ENCODE results near the gene ARID1B.
A peak's percentile ranks its signal among the peaks of the same experiment; 100 is the strongest.

Gene ARID1B

GRCh38 chr6:156741287-156742073 lies 35.7 kb upstream of the ARID1B start:
- DNase-seq (ENCODE audit: low spot score): no peak
- TF ChIP-seq CTCF (IDR thresholded peaks at IDR 0.05; ENCODE audit: borderline replicate concordance, control extremely low read depth, extremely low read depth, insufficient read depth, missing control alignments): no peak
- in situ Hi-C loops (cut with MboI; ENCODE audit: low sequenced_read_pairs, unreplicated experiment): no loop called here

- DNase-seq (ENCODE audit: low spot score): no peak
- TF ChIP-seq CTCF (IDR thresholded peaks at IDR 0.05; ENCODE audit: borderline replicate concordance, control extremely low read depth, extremely low read depth, insufficient read depth, missing control alignments): no peak
- in situ Hi-C loops (cut with MboI; ENCODE audit: low sequenced_read_pairs, unreplicated experiment): no loop called here
Measured at GRCh38 chr6:156747715-156748114, 29.5 kb upstream of the ARID1B start.

GRCh38 chr6:156748504-156748903 lies 28.7 kb upstream of the ARID1B start:
- DNase-seq (ENCODE audit: low spot score): no peak
- in situ Hi-C loops (cut with MboI; ENCODE audit: low sequenced_read_pairs, unreplicated experiment): no loop called here
- no peak for TF ChIP-seq CTCF (IDR thresholded peaks at IDR 0.05; ENCODE audit: borderline replicate concordance, control extremely low read depth, extremely low read depth, insufficient read depth, missing control alignments)

- TF ChIP-seq CTCF (IDR thresholded peaks at IDR 0.05; ENCODE audit: borderline replicate concordance, control extremely low read depth, extremely low read depth, insufficient read depth, missing control alignments): no peak
- peak; percentile 43 for DNase-seq (ENCODE audit: low spot score)
Measured at GRCh38 chr6:156752666-156753301, 24.4 kb upstream of the ARID1B start.

GRCh38 chr6:156756630-156757610 lies 20.3 kb upstream of the ARID1B start:
- in situ Hi-C loops (cut with MboI; ENCODE audit: low sequenced_read_pairs, unreplicated experiment): no loop called here
- no peak for DNase-seq (ENCODE audit: low spot score)
- TF ChIP-seq CTCF (IDR thresholded peaks at IDR 0.05; ENCODE audit: borderline replicate concordance, control extremely low read depth, extremely low read depth, insufficient read depth, missing control alignments): no peak

More at GRCh38 chr6:156752666-156753301, 24.4 kb upstream of the ARID1B start:
- in situ Hi-C loops (cut with MboI; ENCODE audit: low sequenced_read_pairs, unreplicated experiment): no loop called here

- in situ Hi-C loops (cut with MboI; ENCODE audit: low sequenced_read_pairs, unreplicated experiment): no loop called here
- TF ChIP-seq CTCF (IDR thresholded peaks at IDR 0.05; ENCODE audit: borderline replicate concordance, control extremely low read depth, extremely low read depth, insufficient read depth, missing control alignments): no peak
- DNase-seq (ENCODE audit: low spot score): no peak
Measured at GRCh38 chr6:156757849-156758248, 19.3 kb upstream of the ARID1B start.
